ENCODE data around the gene CCDC146.

DNA sequence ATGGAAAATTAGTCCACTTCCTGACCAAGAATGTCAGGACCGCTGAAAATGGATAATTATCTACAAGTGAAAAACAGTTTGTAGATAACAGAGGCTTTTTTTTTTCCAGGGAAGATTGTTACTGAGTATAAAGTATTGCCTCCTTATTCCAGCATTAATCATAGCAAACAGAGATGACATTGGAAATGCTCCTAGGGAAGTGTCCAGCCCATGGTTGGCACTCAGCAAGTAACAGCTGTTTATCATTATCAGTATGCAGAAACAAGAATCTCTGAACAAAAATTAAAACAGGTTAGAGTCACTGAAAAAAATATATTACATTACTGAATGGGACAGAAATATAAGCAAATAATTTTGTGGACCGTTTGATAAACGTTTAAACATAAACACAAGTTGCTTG, 62.6 kb downstream of the CCDC146 start:
- TF ChIP-seq, protein P1, sequence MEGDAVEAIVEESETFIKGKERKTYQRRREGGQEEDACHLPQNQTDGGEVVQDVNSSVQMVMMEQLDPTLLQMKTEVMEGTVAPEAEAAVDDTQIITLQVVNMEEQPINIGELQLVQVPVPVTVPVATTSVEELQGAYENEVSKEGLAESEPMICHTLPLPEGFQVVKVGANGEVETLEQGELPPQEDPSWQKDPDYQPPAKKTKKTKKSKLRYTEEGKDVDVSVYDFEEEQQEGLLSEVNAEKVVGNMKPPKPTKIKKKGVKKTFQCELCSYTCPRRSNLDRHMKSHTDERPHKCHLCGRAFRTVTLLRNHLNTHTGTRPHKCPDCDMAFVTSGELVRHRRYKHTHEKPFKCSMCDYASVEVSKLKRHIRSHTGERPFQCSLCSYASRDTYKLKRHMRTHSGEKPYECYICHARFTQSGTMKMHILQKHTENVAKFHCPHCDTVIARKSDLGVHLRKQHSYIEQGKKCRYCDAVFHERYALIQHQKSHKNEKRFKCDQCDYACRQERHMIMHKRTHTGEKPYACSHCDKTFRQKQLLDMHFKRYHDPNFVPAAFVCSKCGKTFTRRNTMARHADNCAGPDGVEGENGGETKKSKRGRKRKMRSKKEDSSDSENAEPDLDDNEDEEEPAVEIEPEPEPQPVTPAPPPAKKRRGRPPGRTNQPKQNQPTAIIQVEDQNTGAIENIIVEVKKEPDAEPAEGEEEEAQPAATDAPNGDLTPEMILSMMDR (IDR thresholded peaks at IDR 0.05), result no peak
- TF ChIP-seq POLR2AphosphoS5 (IDR thresholded peaks at IDR 0.05), result no peak
- TF ChIP-seq POLR2A (IDR thresholded peaks at IDR 0.05), result no peak

Measured in upper lobe of left lung (tissue), 4 donors.